Measurements from ENCODE around the gene TP53BP1. TPM values are rescaled to one million over a fixed set of nuclear protein-coding genes. Genes with fewer than 3 reads are reported as not detected.

TP53BP1 gene
- polyA plus RNA-seq, 3 donors: 1.8 to 6.7 (median 3.1) TPM

- H4K20me1 ChIP-seq (ENCODE audit: insufficient read depth, low read length): no peaks in the 10 kb centered on the region
- Mint-ChIP-seq H3K27me3 (ENCODE audit: low read depth in 3 of 3) (no peaks in the 10 kb centered on the region), H3K27ac (peak overlapping the region in 3 of 7 donors; percentile 1 to 15 (median 11)), H3K36me3 (peaks cover 5 to 23% of the 10 kb centered on the region in 2 donors), H3K4me1 (peaks cover 1% of the 10 kb centered on the region), H3K9me3 (no peaks in the 10 kb centered on the region), H3K4me3 (no peak overlapping the region)
- H2AFZ ChIP-seq (ENCODE audit: insufficient read depth, low read depth, low read length, poor library complexity, severe bottlenecking): no peak overlapping the region
- TF ChIP-seq CTCF (IDR thresholded peaks at IDR 0.05): no peak
- no peaks in the 10 kb centered on the region for H3K27me3 ChIP-seq (ENCODE audit: control insufficient read depth in 2 of 2, insufficient read depth in 2 of 2, low read length in 2 of 2)
- no peaks in the 10 kb centered on the region for H3K4me1 ChIP-seq (ENCODE audit: control insufficient read depth in 1 of 2, insufficient read depth in 2 of 2, low read length in 2 of 2)
- H3K27ac ChIP-seq (ENCODE audit: low read depth in 1 of 2, low read length in 2 of 2): no peak overlapping the region
- WGBS (ENCODE audit: insufficient coverage): no CpG with 5 or more reads among the region's 2 CpGs
- no peak overlapping the region for H3K9ac ChIP-seq (ENCODE audit: insufficient read depth, low read length, poor library complexity, severe bottlenecking)
- DNase-seq: no peak
- peaks cover 0 to 10% of the 10 kb centered on the region in 2 donors for H3K36me3 ChIP-seq (replicated peaks in 1 of 2; ENCODE audit: control insufficient read depth in 1 of 2, insufficient read depth in 2 of 2, low read length in 2 of 2)
- no peak overlapping the region for H3K4me3 ChIP-seq (replicated peaks in 1 of 3; ENCODE audit: low read depth in 2 of 3, low read length in 3 of 3)
- intact Hi-C loops (cut with micrococcal nuclease): no loop called here
- no peaks in the 10 kb centered on the region for H3K9me3 ChIP-seq (replicated peaks in 1 of 2; ENCODE audit: control insufficient read depth in 1 of 2, insufficient read depth in 1 of 2, low read length in 2 of 2)
- H3K4me2 ChIP-seq (replicated peaks; ENCODE audit: extremely low read depth, low read length, poor library complexity, severe bottlenecking): no peak overlapping the region
- H3K79me2 ChIP-seq (ENCODE audit: insufficient read depth, low read length): no peaks in the 10 kb centered on the region
Observed at GRCh38 chr15:43484455-43484854, 8.5 kb downstream of the TP53BP1 start.

DNA sequence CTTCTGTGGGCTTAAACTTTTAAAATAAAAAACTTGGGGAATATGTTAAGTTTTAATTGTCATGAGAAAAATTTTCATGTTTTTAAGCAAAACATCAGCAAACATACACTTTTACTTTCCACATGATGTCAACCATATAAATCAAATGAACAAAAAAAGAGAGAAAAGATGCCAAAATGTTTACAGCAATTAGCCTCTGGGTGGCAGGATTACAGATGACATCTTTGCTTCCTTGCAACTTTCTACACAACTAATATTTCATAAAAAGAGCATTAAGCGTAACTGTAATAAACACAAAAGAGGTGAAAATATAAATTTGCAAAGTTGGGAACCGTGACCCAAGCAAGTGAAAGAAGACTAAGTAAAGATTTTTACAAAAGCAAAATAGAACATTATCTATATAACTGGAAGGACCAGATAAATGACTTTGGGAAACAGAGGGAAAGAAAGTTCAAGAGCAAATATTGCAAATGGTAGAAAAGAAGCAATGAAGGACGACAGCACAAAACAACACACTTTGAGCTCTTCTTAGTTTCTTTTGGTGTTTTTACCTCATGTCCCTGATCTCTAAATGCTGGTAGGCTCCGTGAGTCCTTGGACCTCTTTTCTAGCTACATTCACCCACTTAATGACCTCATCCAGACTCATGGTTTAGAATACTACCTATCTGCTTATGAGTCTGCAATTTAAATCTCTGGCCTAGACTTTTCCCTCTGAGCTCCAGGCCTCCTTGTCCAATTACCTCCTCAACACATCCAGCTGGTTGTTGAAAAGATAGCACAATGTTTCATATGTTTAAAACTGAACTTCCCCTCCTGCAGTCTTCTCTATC is 9.4 kb downstream of the TP53BP1 start:
- H3K27ac ChIP-seq (ENCODE audit: low read depth in 1 of 2, low read length in 2 of 2): no peak overlapping the region
- intact Hi-C loops (cut with micrococcal nuclease): no loop called here
- DNase-seq: no peak
- no peak overlapping the region for H3K4me3 ChIP-seq (replicated peaks in 1 of 3; ENCODE audit: low read depth in 2 of 3, low read length in 3 of 3)
- no peaks in the 10 kb centered on the region for H3K9me3 Mint-ChIP-seq
- no peak for TF ChIP-seq CTCF (IDR thresholded peaks at IDR 0.05)
- no peaks in the 10 kb centered on the region for H4K20me1 ChIP-seq (ENCODE audit: insufficient read depth, low read length)
- no peaks in the 10 kb centered on the region for H3K27me3 ChIP-seq (ENCODE audit: control insufficient read depth in 2 of 2, insufficient read depth in 2 of 2, low read length in 2 of 2)
- no peak overlapping the region for H3K9ac ChIP-seq (ENCODE audit: insufficient read depth, low read length, poor library complexity, severe bottlenecking)
- peaks cover 5 to 19% of the 10 kb centered on the region in 2 donors for H3K36me3 ChIP-seq (replicated peaks in 1 of 2; ENCODE audit: control insufficient read depth in 1 of 2, insufficient read depth in 2 of 2, low read length in 2 of 2)
- 80% methylated on average over 2 of the region's 4 CpGs for WGBS (ENCODE audit: insufficient coverage)
- H3K4me1 ChIP-seq (ENCODE audit: control insufficient read depth in 1 of 2, insufficient read depth in 2 of 2, low read length in 2 of 2): no peaks in the 10 kb centered on the region
- H3K4me3 Mint-ChIP-seq: no peak overlapping the region
- no peaks in the 10 kb centered on the region for H3K9me3 ChIP-seq (replicated peaks in 1 of 2; ENCODE audit: control insufficient read depth in 1 of 2, insufficient read depth in 1 of 2, low read length in 2 of 2)
- H3K27me3 Mint-ChIP-seq (ENCODE audit: low read depth in 3 of 3): no peaks in the 10 kb centered on the region
- H3K27ac Mint-ChIP-seq: peak overlapping the region in 1 of 7 donors; percentile 52
- no peak overlapping the region for H3K4me2 ChIP-seq (replicated peaks; ENCODE audit: extremely low read depth, low read length, poor library complexity, severe bottlenecking)
- peaks cover 14 to 33% of the 10 kb centered on the region in 2 donors for H3K36me3 Mint-ChIP-seq
- H3K79me2 ChIP-seq (ENCODE audit: insufficient read depth, low read length): no peaks in the 10 kb centered on the region
- no peaks in the 10 kb centered on the region for H3K4me1 Mint-ChIP-seq
- H2AFZ ChIP-seq (ENCODE audit: insufficient read depth, low read depth, low read length, poor library complexity, severe bottlenecking): no peak overlapping the region
